Measurements from ENCODE around the gene PRKCE.

PRKCE gene

DNA sequence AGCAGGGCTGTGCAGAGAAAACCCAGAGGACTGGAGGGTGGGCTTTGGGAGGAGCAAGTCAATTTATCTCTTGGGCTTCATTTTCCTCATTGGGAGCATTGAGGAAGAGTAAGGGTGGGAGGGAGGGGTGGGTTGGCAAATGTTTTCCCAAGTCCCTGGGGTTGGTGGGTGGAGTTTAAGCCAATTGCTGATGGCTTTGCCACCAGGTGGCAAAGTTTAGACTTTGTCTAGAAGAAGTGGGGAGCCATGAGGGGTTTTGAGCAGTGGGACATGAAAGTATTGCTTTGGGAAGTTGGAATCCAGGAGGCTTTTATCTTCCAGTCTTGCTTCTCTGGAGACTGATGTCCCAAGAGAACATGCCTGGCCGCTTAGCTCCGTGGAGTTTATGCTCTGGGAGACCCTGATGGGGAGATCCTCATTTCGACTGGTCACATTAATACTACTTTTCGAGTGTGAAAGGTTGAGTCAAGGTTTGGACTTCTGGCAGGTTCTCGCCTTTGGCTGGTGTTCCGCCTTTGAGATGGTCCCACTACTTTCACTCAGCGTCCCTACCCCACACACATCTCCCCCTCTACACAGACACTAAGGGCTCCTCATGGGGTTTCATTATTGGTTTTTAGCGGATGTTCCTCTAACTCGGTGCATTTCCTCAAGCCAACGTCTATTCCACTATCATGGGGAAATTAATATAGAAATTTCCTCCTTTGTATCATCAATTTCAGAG, 126.7 kb downstream of the PRKCE start:
- DNase-seq (ENCODE audit: low read depth in 2 of 2, low spot score in 1 of 2): no peak

DNA sequence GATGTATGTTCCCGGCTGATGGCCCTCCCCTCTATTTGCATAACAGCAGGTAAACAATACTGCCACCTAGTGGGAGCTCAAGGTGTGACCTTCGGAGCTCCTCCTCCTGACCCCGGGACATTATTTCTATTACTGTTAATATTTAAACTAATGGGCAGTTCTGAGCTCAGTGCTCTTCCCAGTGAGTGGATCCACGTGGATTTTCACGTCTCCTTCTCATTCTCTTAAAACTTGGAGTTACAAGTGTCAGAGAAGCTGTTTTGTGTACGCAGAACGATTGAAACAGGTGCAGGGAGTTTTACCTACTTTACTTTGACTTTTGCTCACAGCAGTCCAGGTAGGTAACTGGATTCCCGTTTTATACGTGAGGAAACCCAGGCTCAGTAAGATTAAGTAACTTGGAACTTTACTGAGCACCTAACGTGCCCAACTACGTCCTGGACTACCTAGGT, 127.3 kb downstream of the PRKCE start:
- peak; percentile 40 to 49 for DNase-seq (ENCODE audit: low read depth in 2 of 2, low spot score in 1 of 2)

DNA sequence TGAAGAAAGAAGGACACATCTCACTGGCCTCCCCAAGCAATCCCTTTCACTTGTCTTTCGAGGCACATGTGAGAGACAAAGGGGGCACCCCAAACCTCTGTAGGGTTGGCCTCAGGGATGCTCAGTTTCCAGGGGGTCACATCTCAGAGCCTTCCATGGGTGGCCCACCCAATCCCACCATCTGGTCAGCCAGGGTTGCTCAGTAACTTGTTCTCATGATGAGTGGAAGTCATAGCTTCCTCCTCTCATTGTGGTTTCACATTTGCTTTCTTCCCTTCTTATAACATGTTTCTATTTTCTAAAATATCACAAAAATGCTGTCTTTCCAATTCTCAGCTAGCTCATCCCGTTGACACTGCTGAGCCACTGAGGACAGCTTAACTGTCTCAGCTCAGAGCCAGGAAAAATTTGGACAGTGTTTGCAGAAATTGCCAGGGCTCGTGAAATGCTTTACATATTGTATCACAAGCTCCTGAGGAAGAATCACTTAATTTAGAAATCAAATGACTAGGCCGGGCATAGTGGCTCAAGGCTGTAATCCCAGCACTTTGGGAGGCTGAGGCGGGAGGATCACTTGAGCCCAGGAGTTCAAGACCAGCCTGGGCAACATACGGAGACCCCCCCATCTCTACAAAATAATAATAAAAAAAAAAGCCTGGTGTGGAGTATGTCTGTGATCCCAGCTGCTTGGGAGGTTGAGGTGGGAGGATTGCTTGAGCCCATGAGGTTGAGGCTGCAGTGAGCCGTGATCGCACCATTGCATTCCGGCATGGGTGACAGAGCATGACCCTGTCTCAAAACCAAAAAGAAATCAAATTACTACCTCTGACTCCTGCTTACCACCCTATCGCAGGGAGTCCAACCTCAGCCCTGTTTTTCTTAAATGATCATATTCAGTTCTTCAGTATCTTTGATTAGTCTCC, 129.3 kb downstream of the PRKCE start:
- DNase-seq (ENCODE audit: low read depth in 2 of 2, low spot score in 1 of 2): no peak

DNA sequence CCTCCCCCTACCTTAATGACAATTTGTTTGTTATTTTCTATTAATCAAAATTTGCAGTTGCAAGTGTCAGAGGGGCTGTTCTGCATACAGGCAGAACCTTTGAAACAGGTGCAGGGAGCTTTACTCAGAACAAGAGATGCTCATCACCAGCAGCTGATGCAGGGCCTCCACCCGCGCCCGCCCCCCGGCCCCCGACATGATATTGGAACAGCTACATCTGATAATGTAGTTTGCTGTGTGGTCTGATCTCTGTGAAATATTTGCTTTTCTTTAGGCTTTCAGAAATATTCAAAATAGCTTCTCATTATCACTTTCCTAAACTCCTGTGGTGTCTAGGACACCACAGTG, 130.0 kb downstream of the PRKCE start:
- DNase-seq (ENCODE audit: low read depth in 2 of 2, low spot score in 1 of 2): no peak

DNA sequence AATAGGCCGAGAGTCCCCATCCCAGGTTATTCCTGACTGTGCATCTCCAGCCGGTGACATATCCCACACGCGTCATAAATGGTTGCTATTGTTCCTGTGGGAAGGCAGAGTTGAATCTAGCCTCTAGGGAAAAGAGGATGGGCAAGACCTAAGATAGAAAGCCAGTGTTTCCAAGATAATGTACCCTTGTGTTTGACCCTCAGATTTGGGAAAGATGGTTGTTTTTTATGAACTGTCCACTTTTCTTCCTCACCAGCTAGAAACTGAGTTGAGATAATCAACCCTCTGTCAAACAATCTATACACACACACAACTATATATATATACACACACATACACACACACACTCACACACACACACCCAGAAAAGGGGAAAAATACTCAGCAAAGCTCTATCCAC, 131.0 kb downstream of the PRKCE start:
- DNase-seq (ENCODE audit: low read depth in 2 of 2, low spot score in 1 of 2): no peak

DNA sequence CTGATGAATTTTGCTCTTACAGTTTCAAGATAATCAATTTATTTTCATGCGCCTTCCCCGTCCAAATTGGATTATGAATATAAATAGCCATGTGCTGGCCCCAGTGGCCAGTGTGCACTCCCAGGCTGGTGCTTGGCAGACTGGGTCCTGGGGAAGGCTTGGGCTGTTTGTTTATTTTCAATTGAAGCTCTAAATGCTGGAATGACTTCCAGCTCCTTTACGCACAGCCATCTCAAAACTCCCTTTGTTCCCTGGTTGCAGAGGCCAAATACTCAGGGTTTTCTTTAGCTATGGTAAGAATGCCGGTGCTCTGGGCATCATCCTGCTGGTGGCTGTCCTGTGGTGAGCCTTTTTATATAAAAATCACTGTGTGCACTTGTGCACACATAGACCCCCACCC, 131.5 kb downstream of the PRKCE start:
- no peak for DNase-seq (ENCODE audit: low read depth in 2 of 2, low spot score in 1 of 2)

DNA sequence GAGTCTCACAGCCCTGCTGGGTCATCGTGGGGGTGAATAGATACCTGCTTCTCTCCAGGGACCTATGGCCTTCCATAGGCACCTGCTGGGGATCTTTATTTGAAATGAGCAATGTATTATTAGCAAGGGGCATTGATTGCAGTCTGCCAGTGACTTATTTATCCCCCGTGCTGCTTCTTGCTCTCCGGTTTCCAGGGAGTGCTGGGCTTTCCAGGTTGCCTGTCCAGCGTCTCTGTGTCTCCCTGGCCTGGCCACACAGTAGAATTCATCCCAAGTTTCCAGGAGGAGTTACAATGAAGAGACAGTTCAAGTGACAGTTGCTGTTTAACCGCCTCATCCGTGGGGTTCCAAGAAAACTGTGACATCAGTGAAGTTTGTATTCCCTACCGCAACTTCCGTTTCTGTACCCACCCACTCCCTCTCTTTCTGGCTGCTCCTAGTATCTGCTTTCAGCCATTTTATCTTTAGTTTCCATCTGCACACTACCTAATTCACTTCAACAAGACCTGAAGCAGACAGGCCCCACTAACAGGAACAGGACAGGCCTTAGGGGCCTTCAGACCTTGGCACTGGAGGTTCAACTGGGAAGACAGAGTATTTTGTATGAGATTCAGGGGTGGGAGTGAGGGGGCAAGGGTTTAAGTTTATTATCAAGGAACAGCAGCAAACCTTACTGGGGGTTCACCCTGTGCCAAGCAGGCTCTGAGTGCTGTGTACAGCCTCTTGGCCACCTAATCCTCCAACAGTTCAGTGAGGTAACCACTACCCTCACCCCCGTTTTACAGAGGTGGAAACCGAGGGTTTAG, 134.8 kb downstream of the PRKCE start:
- DNase-seq (ENCODE audit: low read depth in 2 of 2, low spot score in 1 of 2): no peak

DNA sequence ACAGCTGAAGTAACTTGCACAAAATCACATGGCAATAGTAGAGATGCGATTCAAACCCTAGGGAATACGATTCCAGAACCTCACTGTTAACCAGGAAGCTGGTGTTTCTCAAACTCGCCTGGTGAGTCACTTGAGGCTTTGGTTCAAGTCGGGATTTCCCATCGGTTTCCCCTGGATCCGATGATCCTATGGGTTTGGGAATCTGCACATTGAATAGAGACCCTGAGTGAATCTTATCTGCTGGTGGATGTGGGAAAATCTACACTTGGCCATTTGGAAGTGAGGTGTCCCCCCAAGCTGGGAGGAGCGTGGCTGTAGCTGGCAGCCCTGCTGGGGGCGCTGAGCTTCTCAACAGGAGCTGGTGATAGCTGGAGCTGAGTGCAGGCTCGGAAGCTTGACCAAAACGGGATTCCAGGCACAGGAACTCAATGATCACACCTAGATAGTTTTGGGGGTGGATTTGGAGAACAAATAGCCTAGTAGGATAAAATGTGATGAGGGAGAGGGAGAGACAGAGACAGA, 135.4 kb downstream of the PRKCE start:
- DNase-seq (ENCODE audit: low read depth in 2 of 2, low spot score in 1 of 2): no peak

DNA sequence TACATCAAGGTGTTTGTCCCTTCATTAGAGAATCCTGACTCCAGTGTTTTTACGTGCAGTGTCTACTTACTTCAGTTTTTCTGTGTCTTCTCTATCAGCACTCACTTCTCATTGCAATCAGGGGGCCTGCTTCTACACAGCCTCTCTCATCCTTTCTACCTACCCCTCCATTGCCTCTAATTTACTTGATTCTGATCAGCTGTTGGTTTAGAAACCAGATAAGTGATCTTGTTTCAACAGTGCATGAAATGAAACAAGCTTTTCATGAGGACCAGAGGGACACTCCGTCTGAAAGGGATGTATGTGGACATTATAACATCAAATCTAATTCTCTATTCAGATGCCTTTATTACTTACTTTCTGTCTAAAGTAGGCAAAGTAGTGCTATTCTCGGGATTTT, 136.9 kb downstream of the PRKCE start:
- DNase-seq (ENCODE audit: low read depth in 2 of 2, low spot score in 1 of 2): no peak

DNA sequence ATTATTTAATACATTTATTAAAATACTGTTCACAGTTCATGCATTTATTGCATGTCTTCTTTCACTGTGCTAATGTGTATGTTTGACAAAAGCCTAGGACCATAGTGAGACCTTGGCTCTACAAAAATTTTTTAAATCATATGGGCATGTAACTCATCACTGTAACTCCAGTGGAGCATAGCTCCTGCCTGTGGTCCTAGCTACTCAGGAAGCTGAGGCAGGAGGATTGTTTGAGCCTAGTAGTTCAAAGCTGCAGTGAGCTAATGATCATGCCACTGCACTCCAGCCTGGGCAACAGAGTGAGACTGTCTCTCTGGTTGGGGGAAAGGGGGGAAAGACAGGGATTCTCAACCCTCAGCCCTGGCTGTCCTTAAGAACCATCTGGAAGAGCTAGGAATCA, 137.8 kb downstream of the PRKCE start:
- DNase-seq (ENCODE audit: low read depth in 2 of 2, low spot score in 1 of 2): no peak

DNA sequence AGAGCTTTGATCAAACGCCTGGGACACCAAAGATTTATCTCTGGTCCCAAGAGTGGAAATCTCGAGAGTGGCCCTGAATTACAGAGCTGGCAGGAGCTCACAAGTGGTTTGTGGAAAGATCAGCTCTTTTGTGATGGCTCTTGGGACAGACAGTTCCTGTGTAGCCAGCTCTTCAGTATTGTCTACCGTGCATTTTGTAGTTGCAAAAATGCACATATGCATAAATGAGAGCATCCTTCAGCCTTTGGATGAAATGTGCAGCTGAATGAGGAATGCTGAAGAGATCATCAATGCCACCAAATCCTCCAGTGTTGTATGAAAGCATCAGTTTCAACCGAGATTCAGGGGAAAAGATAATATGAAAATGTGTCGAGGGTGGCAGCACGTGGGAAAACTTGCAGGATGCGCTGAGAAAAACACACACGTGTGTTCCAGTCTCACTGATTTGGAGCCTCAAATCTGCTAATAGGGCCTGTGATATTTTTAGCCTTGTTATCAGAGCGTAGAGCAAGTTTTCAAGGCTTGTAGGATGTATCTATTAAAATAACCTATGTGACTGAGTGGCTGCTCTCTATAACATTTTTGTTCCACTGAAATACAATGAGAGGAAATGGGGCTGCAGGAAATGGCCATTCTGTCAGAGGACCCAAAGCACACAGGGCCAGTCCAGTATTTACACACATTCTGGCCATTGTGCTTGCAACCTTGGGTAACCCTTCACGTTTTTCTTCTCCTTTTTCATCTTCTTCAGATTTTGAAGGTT, 138.7 kb downstream of the PRKCE start:
- DNase-seq (ENCODE audit: low read depth in 2 of 2, low spot score in 1 of 2): no peak

DNA sequence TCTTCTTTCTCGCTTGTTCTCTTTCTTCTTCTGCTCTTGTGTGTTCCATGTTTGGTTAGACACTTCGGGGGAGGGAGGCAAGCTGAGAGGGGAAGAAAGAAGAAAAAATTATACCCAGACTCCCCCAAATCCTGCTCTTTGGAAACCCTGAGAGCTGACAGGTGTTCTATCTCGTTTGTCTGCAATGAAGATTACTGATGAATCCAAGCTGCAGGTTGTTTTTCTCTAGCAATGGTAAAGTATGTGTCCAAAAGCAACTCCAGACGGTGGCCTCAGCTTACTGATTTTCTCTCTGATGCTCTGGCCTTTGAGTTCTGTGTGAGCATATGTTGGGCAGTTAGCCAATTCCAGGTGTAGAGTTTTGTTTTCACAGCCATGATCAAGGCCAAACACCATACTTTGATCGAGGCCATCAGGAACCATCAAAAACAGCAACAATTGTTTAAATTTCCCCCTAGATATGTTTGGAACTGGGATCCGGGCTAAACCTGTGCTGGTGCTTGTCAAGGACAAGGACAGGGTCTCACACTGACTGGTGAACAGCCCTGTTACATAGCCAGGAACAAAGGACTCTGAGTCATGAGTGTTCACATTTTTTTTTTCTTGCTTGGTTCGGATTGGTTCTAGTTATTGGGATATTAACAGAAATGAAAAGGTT, 142.0 kb downstream of the PRKCE start:
- no peak for DNase-seq (ENCODE audit: low read depth in 2 of 2, low spot score in 1 of 2)

DNA sequence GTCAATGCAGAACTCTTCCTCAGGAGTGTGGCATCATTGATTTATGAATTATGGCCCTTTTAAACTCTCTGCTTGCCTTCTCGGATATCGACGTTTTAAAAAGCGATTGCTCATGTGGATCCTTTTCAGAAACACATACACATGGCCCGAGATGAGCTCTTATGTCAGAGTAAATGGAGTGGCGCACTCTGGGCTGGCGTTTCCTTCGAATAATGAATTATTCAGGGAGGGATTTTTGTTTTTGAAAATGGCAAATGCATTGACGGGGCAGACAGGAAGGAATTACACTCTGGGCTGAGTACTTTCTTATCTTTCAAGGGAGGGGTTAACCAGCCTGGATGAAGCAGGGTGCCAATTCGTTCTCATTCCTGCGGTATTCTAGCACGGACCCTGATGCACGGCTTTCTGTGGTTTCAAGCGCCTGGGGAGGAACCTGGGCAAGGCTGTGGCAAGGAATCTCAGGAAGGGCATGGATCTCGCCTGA, 142.7 kb downstream of the PRKCE start:
- no peak for DNase-seq (ENCODE audit: low read depth in 2 of 2, low spot score in 1 of 2)

DNA sequence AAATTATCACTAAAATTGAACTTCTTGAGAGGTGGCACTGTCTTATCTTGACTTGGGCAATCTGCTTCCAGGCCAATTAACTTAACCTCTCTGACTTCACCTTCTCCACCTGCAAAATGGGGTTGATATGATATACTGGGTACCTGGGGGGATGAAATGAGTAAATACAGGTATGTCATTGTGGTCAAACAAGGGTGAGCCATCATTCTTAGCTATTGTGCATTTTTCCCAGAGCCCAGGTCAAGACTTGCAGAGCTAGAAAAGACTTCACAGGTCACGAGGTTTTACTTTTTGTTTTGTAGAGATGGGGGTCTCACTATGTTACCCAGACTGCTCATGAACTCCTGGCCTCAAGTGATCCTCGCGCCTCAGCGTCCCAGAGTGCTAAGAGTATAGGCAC, 145.0 kb downstream of the PRKCE start:
- DNase-seq (ENCODE audit: low read depth in 2 of 2, low spot score in 1 of 2): no peak

DNA sequence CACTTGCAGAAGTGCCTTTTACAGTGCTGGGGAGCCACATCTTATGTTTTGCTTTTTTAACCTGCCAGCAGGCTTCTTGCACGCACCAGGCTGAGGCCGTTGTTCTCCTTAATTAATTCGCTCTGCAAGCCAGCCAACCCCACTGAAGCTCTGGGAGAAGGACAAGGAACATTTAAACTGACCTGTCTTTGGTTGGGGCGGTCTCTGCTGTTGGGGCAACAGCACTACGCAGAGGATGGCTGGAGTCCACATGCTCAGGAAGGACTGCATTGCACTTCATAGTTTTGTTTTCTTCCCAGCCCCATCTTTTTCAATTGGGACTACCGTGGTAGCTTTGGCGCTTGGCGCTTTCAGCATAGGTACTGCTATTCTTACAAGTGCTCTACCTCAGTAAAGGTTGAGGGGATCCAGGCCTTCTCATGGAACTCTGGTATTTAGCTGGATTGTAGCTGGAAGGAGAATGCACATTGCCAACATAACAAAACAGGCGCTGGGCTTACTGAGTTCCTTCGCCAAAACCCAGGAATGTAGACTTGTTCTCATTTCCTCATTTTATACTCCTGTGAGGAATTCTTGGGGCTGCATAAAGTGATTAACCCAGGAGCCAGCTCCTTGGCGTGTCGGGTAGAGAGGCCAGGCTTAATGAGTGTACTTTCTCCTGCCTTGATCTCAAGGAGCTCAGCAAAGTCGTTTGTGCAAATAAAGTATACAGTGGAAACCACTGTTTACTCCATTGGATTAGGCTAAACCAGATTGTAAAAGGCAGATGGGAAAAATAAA, 146.2 kb downstream of the PRKCE start:
- no peak for DNase-seq (ENCODE audit: low read depth in 2 of 2, low spot score in 1 of 2)

DNA sequence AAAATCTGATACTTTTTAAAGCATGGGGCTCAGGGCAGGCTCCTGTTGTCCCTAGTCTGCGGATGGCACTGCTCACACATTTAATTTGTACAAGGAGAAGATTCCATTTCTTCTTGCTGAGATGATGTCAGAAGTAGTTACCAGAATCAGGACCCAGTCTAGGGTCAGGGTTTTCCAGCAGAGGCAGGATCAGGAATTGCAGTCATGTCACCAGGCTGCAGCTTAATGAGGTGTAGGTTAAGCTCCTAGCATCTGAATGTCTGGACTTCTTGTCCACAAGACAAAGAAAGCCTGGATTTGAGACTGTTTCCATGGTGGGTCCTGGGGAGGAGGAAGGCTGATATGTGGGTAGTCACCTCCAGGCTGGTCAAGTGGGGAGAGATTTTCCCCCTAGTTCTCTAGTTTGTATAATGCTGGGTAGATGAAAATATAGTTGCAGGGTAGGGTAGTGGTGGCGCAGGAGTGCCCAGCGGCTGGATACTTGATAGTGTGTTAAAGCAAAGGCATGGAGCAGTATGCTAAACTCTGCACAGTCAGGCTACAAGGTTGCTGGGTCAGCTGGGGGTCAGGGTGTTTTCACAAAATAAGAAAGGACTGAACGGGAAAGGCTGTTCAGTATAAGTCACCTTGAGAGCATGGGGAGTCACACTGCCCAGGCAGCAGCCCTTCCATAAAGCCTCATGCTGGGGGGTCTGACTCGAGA, 148.4 kb downstream of the PRKCE start:
- no peak for DNase-seq (ENCODE audit: low read depth in 2 of 2, low spot score in 1 of 2)

DNA sequence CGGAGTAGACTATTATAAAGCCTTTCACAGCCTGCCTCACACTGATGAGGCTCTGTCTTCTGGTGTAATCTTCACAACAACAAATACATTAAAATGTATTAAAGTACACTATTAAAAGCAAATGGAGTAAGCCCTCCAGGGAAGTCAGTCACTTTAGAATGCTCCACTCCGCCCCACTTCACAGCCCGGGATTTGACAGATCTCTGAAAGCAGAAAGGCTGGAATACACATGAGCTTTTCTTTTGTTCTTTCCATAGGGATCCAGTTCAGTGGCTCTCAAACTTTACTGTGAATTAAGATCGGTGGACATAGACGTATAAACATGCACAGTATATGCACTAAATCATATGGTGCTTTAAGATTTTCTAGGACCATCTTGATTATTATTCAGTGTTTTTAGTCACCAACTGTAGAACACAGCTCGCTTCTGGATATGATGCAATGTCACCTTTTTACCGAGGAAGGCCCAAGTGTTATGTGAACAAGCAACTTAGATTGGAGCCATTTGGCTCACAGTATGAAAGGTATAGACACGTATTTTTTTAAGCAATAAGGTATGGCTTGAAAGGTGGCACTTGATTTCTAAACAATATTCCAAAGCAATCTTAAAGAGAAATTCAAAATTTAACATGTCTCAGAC, 151.1 kb downstream of the PRKCE start:
- no peak for DNase-seq (ENCODE audit: low read depth in 2 of 2, low spot score in 1 of 2)
